Epithelial cell of esophagus (primary cell): ENCODE results near the gene CACNA2D4.

Experiments
- DNase-seq: peaks from one replicate; pipeline ENCODE4 v3.0.0; 2010; ENCODE audit warnings: low read depth
- H3K4me3 ChIP-seq: 2 replicates; pipeline ENCODE4 v1.5.1; 2011; ENCODE audit warnings: mild to moderate bottlenecking, low read length, control low read depth
- TF ChIP-seq, protein P1 (sequence below): IDR thresholded peaks from 2 replicates; pipeline ENCODE4 v1.5.1; 2011; ENCODE audit warnings: low read depth, mild to moderate bottlenecking, low read length, control low read depth, inconsistent platforms; ENCODE audit not compliant: insufficient read depth; ENCODE audit errors: missing control alignments

CACNA2D4 gene

DNA sequence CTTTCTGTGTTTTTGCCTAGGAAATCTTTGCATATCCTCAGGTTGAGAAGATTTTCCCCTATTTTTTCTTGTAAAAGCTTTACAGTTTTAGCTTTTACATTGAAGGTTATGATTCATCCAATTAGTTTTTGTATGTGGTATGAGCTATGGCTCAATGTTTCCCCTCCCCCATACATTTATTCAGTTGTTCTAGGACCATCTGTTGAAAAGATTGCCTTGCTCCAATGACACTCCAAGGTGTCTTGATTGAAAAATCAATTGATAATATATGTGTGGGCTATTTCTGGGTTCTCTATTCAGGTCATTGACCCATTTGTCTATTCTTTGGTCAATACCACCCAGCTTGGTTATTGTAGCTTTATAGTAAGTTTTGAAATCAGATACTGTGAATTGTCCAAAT is 55.5 kb downstream of the CACNA2D4 start:
- TF ChIP-seq, protein P1, sequence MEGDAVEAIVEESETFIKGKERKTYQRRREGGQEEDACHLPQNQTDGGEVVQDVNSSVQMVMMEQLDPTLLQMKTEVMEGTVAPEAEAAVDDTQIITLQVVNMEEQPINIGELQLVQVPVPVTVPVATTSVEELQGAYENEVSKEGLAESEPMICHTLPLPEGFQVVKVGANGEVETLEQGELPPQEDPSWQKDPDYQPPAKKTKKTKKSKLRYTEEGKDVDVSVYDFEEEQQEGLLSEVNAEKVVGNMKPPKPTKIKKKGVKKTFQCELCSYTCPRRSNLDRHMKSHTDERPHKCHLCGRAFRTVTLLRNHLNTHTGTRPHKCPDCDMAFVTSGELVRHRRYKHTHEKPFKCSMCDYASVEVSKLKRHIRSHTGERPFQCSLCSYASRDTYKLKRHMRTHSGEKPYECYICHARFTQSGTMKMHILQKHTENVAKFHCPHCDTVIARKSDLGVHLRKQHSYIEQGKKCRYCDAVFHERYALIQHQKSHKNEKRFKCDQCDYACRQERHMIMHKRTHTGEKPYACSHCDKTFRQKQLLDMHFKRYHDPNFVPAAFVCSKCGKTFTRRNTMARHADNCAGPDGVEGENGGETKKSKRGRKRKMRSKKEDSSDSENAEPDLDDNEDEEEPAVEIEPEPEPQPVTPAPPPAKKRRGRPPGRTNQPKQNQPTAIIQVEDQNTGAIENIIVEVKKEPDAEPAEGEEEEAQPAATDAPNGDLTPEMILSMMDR: no peak
- no peak for DNase-seq
- no peak overlapping the region for H3K4me3 ChIP-seq

DNA sequence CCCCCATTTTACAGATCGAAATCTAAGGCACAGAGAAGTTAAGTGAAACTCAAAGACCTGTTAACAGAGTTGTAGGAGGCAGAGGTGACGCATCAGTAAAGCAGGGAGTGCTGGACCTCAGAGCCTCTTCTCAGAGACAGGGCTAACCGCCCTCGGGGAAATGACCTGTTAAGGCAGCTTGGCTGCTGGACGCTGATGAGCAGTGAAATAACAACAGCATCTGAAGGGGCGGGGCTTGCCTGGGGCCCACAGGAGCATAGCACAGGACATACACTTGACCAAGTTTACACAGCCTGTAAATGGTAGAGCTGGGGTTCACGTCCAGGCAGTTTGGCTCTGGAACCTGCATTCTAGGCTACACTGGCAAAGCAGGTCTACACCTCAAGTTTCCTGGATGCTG is 58.8 kb downstream of the CACNA2D4 start:
- H3K4me3 ChIP-seq: no peak overlapping the region
- TF ChIP-seq, protein P1: no peak
- DNase-seq: no peak

DNA sequence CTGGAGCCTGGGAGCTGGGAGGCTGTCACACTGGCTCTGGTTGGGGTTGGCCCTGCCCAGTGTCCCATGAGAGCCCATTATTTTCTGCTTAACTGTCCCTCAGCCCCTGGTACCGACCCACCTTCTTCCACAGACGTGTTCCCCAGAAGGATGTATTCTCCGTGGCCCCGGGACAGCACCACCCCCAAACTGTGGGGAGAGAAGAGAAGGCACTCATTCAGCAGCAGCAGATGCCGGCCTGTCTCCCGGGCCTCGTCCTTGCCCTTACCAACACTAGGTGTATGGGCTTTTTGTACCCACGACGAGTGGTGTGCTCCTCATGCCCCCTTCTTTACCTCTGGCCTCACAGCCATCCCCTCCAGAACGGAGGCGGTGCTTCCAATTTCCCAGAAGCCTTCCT is 60.0 kb downstream of the CACNA2D4 start:
- DNase-seq: no peak
- no peak overlapping the region for H3K4me3 ChIP-seq
- TF ChIP-seq, protein P1: no peak

DNA sequence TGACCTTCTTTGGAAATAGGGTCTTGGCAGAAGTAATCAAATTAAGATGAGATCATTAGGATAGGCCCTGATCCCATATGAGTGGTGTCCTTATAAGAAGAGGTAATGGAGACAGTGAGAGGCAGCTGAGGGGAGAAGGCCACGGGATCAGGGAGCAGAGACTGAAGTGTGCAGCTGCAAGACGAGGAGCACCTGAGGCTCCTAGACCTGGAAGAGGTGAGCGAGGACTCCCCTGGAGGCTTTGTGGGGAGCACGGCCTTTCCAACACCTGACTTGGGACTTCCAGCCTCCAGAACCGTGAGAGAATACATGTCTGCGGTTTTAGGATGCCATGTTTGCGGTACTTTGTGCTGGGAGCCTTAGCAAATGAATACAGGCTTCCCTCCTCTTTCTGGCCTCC is 60.6 kb downstream of the CACNA2D4 start:
- TF ChIP-seq, protein P1: no peak
- no peak overlapping the region for H3K4me3 ChIP-seq
- no peak for DNase-seq

DNA sequence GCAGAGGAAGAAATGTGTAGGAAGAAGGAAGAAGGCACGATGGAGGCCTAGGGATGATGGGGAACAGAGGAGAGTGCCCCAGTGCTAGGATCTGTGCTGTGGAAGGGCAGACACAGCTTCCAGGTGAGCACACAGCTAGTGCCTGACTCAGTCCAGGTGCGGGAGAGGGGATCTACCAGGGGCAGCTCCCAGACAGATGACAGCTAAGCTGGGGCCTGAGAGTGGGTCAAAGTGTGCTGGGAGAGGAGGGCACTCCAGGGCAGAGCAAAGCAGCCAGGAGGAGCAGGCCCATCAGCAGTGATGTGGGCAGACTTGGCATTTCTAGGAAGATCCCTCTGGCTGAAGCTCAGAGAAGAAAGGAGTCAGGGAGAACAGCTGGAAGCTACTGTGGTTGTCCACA is 61.4 kb downstream of the CACNA2D4 start:
- H3K4me3 ChIP-seq: no peak overlapping the region
- DNase-seq: no peak
- TF ChIP-seq, protein P1: no peak

DNA sequence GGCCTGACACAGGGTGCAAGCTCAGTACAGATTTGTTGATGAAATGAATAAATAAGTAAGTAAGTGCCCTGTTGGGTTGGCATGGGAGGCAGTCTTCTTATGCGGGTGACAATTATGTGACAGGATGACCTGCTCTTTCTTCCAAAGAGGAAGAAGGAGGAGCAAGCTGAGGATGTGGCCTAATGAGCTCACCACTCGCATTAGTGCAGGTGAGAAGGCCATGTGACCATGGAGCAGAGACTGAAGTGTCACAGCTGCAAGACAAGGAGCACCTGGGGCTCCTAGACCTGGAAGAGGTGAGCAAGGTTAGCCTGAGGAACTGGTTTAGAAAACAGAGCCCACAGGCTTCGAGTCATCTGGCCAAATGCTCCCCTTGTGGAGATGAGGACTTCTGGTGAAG is 63.2 kb downstream of the CACNA2D4 start:
- peak; percentile 5 for DNase-seq
- H3K4me3 ChIP-seq: no peak overlapping the region
- TF ChIP-seq, protein P1: no peak

DNA sequence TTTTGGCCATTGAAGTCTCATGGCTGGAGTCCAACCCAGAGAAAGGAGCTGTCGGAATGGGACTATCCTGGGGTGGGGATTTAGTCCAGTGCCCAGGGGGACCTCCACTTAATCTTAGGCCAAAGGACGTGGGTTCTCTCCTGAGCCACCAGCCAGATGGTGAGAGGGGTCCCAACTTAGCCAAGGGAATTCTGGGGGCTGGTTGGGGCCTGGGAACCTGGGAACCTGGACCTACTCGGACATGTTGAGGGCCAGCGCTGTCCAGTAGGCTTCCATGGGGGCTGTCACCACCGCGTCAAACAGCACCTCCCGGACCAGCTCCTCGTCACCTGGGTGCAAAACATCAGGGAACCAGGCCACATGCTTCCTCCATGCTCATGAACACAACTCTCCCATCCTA is 64.7 kb downstream of the CACNA2D4 start:
- DNase-seq: no peak
- TF ChIP-seq, protein P1: no peak

More for the DNA sequence above, 64.7 kb downstream of the CACNA2D4 start:
- no peak overlapping the region for H3K4me3 ChIP-seq
